ENCODE data around the gene FRAS1.
"Not testable (repeated sequence)": the region's sequence is repeated elsewhere in the genome, so short reads cannot be mapped to it uniquely, and the experiment has no call there.

Gene FRAS1

DNA sequence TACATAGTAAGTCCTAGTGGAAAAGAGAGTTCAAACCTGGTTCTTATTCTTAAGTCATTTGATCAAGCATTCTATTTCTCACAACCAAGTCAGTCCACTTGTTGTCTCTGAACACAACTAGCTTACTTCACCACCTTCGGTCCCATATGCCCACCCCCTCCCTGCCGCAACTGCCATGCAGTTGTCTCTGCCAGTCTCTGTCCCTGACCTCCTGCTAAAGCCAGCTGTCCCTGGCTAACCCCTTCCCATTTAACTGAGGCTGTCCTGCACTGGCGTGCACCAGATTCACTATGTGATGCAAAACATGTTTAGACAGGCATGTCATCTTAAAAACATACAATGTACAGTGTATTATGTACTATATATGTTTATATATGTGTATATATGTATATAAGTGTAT is 12.7 kb downstream of the FRAS1 start:
- no peak overlapping the region for H3K27ac Mint-ChIP-seq
- no peak overlapping the region for H3K4me3 Mint-ChIP-seq
- no peaks in the 10 kb centered on the region for H3K9me3 Mint-ChIP-seq
- H3K27me3 Mint-ChIP-seq = peaks cover 74% of the 10 kb centered on the region
- no peaks in the 10 kb centered on the region for H3K36me3 Mint-ChIP-seq (ENCODE audit: low read depth)
- no peaks in the 10 kb centered on the region for H3K4me1 Mint-ChIP-seq (ENCODE audit: low read depth)

DNA sequence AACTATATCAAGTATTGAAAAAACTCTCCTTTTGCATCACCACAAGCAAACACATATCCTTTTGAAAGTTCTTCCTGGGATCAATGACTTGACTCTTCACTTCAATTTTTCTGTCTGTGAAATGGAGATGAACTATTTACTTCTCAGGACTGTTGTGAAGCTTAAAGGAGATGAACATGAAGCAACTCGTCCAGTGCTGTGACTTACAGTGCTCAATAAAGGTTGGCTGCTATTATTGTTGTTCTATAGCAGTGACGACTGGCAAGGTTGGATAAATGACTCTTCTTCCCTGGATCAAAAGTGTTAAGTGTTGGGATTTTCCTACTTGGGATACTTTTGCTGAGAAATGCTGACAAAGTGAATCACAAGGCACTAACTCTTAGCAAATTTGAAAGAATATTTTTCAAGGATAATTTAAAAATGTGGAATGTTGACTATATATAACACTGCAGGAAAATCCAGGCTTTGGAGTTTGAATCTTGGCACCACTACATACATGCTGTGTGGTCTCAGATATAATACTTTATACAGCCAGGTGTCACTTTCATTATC is 13.7 kb downstream of the FRAS1 start:
- Mint-ChIP-seq H3K4me3 (no peak overlapping the region), H3K36me3 (ENCODE audit: low read depth) (no peaks in the 10 kb centered on the region), H3K9me3 (no peaks in the 10 kb centered on the region), H3K27me3 (peaks cover 78% of the 10 kb centered on the region), H3K27ac (no peak overlapping the region), H3K4me1 (ENCODE audit: low read depth) (no peaks in the 10 kb centered on the region)

DNA sequence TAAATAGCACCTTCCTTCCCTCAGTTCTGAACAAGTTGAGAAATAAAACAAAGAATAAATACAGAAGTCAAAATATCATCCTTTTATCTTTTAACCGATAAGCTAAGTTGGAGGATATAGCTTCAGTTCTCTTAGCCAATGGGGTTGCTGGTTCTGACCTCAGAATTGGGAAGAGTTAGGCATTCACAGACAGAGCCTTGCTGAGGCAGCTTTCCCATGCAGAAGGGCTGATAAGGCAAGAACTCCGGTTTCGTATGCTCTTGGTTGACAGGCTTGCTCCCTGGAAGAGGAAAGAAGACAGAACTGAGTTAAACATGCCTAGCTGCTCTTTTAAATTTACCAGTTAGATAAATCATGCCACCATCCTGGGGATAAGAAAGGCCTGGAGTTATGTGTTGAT is 17.6 kb downstream of the FRAS1 start:
- Mint-ChIP-seq H3K4me3 (no peak overlapping the region), H3K36me3 (ENCODE audit: low read depth) (no peaks in the 10 kb centered on the region), H3K9me3 (no peaks in the 10 kb centered on the region), H3K27ac (no peak overlapping the region), H3K4me1 (ENCODE audit: low read depth) (no peaks in the 10 kb centered on the region), H3K27me3 (peaks cover 56% of the 10 kb centered on the region)

DNA sequence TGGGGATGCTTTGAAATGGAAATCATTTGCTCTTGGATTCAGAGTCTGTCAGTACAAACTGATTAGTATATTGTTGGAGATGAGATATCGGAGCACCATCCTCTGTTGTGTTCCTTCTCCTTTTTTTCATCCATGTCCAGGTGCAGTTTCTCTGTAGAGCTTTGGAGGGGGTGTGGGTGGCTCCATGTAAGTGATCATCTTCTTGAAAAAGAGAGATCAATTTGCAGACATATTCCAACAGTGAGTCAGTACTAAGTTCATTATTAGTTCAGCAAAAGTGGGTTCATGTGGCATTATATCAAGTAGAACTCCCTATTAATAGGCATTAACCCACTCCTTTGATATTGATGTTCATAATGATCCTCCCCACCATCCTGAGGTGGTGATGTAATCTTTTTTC is 18.9 kb downstream of the FRAS1 start:
- H3K27me3 Mint-ChIP-seq = peaks cover 44% of the 10 kb centered on the region
- no peak overlapping the region for H3K4me3 Mint-ChIP-seq
- H3K9me3 Mint-ChIP-seq = no peaks in the 10 kb centered on the region
- H3K27ac Mint-ChIP-seq = no peak overlapping the region
- H3K36me3 Mint-ChIP-seq (ENCODE audit: low read depth) = no peaks in the 10 kb centered on the region
- no peaks in the 10 kb centered on the region for H3K4me1 Mint-ChIP-seq (ENCODE audit: low read depth)

DNA sequence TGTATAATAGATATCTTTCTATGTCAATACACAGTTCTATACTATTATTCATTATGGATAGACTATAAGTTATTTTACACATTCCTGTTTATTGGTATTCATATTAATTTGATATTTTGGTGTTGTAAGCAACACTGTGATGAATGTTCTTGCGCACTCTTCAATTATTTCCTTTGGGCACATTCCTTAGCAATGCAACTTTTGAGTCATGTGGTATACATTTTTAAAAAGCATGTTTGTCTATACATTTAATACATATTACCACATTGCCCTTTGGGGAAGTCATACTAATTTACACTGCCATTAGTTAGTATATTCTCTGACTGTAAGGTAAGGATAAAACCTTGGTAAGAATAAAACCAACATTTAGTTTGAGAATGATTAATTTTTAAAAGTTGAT is 21.0 kb downstream of the FRAS1 start:
- Mint-ChIP-seq H3K36me3 (ENCODE audit: low read depth) (no peaks in the 10 kb centered on the region), H3K4me3 (no peak overlapping the region), H3K27ac (no peak overlapping the region), H3K4me1 (ENCODE audit: low read depth) (no peaks in the 10 kb centered on the region), H3K27me3 (peaks cover 31% of the 10 kb centered on the region), H3K9me3 (no peaks in the 10 kb centered on the region)

DNA sequence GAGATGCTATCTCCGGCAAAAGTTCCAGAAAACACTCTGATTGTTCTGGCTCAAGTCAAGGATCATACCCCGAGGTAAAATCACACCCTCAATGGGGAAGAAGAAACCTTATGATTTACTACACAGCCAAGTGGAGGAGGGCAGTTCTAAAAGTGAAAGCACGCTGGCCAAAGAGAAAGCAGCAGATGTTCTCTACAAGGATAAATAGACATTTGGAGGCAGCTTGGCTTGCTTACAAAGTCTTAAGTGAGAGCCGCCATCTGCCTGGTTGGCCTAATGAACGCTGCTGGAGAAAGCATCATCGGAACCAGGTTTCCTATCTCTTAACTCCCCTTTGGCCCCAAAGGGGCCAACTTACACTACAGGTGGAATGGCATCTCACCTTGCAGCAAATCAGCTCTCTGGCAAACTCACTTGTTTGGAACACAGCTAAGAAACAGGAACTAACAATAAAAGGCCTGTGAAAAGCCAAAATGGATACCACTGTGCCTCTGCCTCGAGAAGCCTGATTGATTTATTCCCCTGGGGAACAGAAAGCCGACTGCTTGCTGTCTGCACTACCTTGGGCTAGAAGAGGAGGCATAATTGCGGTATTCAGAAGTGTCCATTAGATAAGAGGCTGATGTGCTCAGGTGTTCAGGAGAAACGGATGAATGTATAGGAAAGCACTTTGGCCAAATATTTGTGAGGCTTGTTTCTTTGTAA is 22.8 kb downstream of the FRAS1 start:
- H3K4me3 Mint-ChIP-seq = no peak overlapping the region
- no peaks in the 10 kb centered on the region for H3K4me1 Mint-ChIP-seq (ENCODE audit: low read depth)
- no peaks in the 10 kb centered on the region for H3K9me3 Mint-ChIP-seq
- H3K27ac Mint-ChIP-seq = no peak overlapping the region
- peaks cover 18% of the 10 kb centered on the region for H3K27me3 Mint-ChIP-seq
- no peaks in the 10 kb centered on the region for H3K36me3 Mint-ChIP-seq (ENCODE audit: low read depth)

DNA sequence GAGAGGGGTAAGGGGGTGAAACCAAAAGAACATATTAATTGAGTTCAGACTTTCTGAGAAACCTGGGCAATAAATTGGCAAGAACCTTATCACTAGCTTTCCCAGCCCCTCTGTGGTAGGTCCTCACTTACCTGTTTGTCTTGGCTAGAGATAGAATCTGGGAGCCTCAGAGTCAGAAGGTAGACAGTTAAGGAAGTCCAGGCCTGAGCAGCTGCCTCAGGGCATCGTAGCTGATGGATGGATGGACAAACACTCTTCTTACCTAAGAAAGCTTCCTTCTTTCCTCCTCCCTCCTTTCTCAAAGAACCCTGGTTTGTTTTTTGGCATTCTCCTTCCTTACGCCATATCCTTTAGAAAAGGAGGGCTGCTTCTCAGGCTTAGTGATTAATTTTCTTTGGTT is 24.4 kb downstream of the FRAS1 start:
- Mint-ChIP-seq H3K4me3 (no peak overlapping the region), H3K36me3 (ENCODE audit: low read depth) (no peaks in the 10 kb centered on the region), H3K27ac (no peak overlapping the region), H3K27me3 (peaks cover 14% of the 10 kb centered on the region), H3K4me1 (ENCODE audit: low read depth) (no peaks in the 10 kb centered on the region), H3K9me3 (no peaks in the 10 kb centered on the region)

DNA sequence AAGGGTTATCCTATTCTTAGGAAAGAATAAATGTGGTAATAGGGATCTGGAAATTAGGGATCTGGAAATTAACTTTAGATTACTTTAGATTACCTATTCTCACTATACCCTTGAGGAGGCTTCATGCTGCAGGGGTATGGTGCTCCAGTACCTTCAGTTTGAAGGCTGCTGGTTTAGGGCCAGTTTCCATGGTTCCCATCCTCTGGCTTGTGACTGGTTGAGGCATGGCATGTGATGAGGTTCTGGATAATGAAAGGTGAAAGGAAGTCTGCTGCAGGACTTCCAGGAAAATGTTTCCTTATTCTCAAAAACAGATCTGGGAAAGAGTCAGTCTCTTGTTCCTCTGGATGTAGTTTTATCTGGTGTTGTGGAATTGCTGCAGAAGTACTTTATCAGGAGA is 25.9 kb downstream of the FRAS1 start:
- H3K4me3 Mint-ChIP-seq = no peak overlapping the region
- H3K27ac Mint-ChIP-seq = no peak overlapping the region
- H3K4me1 Mint-ChIP-seq (ENCODE audit: low read depth) = no peaks in the 10 kb centered on the region

DNA sequence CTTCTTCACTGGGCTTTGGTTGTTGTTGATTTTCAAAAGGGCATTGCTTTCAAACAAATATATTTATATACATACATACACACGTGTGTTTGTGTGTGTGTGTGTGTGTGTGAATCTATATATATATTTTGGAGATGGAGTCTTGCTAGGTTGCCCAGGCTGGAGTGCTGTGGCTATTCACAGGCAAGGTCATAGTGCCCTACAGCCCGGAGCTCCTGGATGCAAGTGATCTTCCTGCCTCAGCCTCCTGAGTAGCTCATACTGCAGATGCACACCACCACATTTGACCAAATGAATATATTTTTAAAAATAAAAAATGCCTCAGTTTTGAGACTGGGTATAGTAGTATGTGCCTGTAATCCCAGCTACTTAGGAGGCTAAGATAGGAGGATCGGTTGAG is 34.4 kb downstream of the FRAS1 start:
- no peaks in the 10 kb centered on the region for H3K9me3 Mint-ChIP-seq
- H3K4me3 Mint-ChIP-seq = no peak overlapping the region
- no peaks in the 10 kb centered on the region for H3K36me3 Mint-ChIP-seq (ENCODE audit: low read depth)
- peaks cover 6% of the 10 kb centered on the region for H3K27me3 Mint-ChIP-seq
- H3K4me1 Mint-ChIP-seq (ENCODE audit: low read depth) = no peaks in the 10 kb centered on the region
- no peak overlapping the region for H3K27ac Mint-ChIP-seq

More for the DNA sequence above, 25.9 kb downstream of the FRAS1 start:
- Mint-ChIP-seq H3K27me3 (peaks cover 10% of the 10 kb centered on the region), H3K9me3 (no peaks in the 10 kb centered on the region), H3K36me3 (ENCODE audit: low read depth) (no peaks in the 10 kb centered on the region)

DNA sequence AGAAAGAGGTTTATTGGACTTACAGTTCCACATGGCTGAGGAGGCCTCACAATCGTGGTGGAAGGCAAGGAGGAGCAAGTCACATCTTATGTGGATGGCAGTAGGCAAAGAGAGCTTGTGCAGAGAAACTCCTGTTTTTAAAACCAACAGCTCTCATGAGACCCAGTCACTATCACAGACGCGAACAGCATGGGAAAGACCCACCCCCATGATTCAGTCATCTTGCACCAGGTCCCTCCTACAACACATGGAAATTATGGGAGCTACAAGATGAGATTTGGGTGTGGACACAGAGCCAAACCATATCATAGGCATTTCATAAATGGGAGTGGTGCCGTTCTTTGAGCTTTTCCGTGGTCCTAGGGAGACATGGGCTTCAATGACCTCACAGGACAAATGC is 35.2 kb downstream of the FRAS1 start:
- not testable (repeated sequence) for H3K36me3 Mint-ChIP-seq (ENCODE audit: low read depth); H3K9me3 Mint-ChIP-seq; H3K27me3 Mint-ChIP-seq; H3K27ac Mint-ChIP-seq; H3K4me1 Mint-ChIP-seq (ENCODE audit: low read depth); H3K4me3 Mint-ChIP-seq

DNA sequence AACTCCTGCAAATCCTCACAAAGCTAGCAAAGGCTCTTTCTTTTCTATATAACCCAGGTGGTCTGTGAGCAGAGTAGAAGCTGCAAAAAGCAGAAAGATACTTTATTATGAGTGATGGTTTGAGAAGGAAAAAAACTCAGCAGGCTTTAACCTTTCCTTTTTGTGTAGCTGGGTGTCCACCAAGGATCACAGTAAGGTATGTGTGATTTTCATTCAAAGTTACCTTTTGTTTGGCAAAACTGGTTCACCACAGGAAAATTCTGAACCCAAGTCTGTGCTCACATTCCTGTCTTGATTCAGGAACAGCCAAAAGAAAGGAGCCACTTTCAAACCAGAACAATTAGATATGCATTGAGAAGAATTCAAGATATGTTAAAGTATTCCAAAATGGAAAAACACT is 35.7 kb downstream of the FRAS1 start:
- H3K27me3 Mint-ChIP-seq = peaks cover 6% of the 10 kb centered on the region
- H3K36me3 Mint-ChIP-seq (ENCODE audit: low read depth) = no peaks in the 10 kb centered on the region
- H3K27ac Mint-ChIP-seq = no peak overlapping the region
- H3K9me3 Mint-ChIP-seq = peaks cover 7% of the 10 kb centered on the region
- H3K4me3 Mint-ChIP-seq = no peak overlapping the region
- H3K4me1 Mint-ChIP-seq (ENCODE audit: low read depth) = no peaks in the 10 kb centered on the region

DNA sequence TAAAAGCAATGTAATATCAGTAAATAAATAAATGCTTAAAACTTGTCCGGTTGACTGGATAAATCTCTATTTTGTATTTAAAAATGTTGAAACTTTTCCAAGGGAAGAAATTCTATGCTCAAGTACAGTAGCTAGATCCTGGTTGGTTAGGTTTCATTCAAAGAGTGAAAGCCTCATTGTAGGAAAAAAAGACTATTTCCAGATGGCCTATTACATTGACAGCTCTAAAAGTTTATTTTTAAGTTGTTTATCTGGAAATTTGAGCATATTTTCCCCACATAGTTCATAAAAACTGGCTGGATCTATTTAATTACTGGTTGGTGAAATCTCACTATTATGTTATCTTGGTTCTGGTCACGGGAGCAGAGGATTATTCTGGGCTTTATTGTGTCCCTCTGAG is 38.0 kb downstream of the FRAS1 start:
- no peak overlapping the region for H3K4me3 Mint-ChIP-seq
- peaks cover 7% of the 10 kb centered on the region for H3K9me3 Mint-ChIP-seq
- no peaks in the 10 kb centered on the region for H3K36me3 Mint-ChIP-seq (ENCODE audit: low read depth)
- H3K27ac Mint-ChIP-seq = no peak overlapping the region
- H3K4me1 Mint-ChIP-seq (ENCODE audit: low read depth) = no peaks in the 10 kb centered on the region
- H3K27me3 Mint-ChIP-seq = peaks cover 6% of the 10 kb centered on the region

DNA sequence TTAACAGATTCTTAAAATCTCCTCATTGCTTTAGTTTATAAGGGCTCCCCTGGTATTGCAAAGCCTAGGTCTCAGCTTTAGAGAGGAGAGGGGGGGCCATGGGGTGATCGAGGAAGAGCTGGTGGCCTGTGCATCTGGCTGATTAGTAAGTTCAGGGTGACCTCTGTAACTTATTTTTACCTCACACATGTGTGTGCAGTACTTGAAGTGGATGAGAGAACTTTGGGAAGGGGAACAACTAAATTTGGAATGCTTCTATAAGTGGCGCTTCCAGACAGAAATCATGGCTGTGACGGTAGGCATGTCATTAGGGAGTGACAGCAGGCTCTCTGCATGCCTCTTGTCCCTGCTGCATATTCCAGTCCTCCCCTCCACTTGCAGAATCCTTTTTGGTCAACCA is 41.9 kb downstream of the FRAS1 start:
- H3K27ac Mint-ChIP-seq = no peak overlapping the region
- no peaks in the 10 kb centered on the region for H3K36me3 Mint-ChIP-seq (ENCODE audit: low read depth)
- peaks cover 7% of the 10 kb centered on the region for H3K9me3 Mint-ChIP-seq
- H3K4me1 Mint-ChIP-seq (ENCODE audit: low read depth) = no peaks in the 10 kb centered on the region
- no peaks in the 10 kb centered on the region for H3K27me3 Mint-ChIP-seq
- no peak overlapping the region for H3K4me3 Mint-ChIP-seq

DNA sequence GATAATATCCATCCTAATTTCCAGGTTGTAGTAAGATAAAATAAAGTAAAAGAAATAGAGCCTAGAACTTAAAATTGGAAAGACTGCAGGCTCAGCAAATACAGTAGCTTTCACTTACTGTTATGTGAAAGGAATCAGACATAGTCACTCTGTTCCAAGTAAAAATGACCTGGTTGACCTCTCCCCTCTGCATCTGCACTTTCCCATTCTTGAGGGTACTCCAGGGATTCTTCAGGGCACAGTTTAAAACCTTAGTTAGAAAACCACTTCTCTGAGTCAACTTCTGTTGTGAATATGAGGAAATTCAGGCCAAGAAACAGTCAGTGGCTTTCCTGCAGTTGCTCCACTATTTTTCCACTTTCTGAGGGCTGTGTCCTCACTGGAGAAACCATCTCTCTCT is 42.9 kb downstream of the FRAS1 start:
- peaks cover 7% of the 10 kb centered on the region for H3K9me3 Mint-ChIP-seq

DNA sequence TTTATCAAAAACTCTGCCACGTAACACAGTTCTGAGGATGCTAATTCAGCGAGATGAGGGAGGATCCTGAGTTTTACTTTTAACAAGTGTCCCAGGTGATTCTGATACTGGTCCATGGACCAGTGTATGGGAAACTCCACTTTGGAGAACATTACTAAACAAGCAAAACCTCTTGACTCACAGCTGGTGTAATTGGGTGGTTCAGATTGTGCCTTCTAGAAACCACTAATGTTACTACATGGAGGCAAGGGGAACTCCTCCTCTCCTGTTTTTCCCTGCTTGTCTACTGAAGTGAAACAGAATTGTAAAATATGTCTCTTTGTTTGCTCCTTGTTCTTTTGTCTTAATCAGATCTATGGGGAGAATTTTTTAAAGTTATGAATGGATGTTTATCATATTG is 62.6 kb downstream of the FRAS1 start:
- no peaks in the 10 kb centered on the region for H3K36me3 Mint-ChIP-seq (ENCODE audit: low read depth)
- no peaks in the 10 kb centered on the region for H3K9me3 Mint-ChIP-seq
- H3K27ac Mint-ChIP-seq = no peak overlapping the region
- H3K4me1 Mint-ChIP-seq (ENCODE audit: low read depth) = no peaks in the 10 kb centered on the region
- no peak overlapping the region for H3K4me3 Mint-ChIP-seq
- H3K27me3 Mint-ChIP-seq = peaks cover 3% of the 10 kb centered on the region

More for the DNA sequence above, 42.9 kb downstream of the FRAS1 start:
- Mint-ChIP-seq H3K27ac (no peak overlapping the region), H3K4me1 (ENCODE audit: low read depth) (no peaks in the 10 kb centered on the region), H3K4me3 (no peak overlapping the region), H3K36me3 (ENCODE audit: low read depth) (no peaks in the 10 kb centered on the region), H3K27me3 (no peaks in the 10 kb centered on the region)
